Ramos (cell line): Measurements from ENCODE around the gene SPIN3.
"Not testable (repeated sequence)": the region's sequence is repeated elsewhere in the genome, so short reads cannot be mapped to it uniquely, and the experiment has no call there.

Source experiments
- in situ Hi-C: fragments of 300-500 bp; cut with MboI; formaldehyde crosslinking; loops from one replicate; pipeline ENCODE4 v1.14.3; 2022; ENCODE audit warnings: low sequenced_read_pairs; ENCODE audit not compliant: unreplicated experiment

The SPIN3 gene

GRCh38 chrX:56995271-56995994, at the start of gene SPIN3:
Gene SPIN3 (minus strand): TSS chrX:56995541. CDS start chrX:56994947, 594 bp downstream.
- in situ Hi-C loops: no loop called here

- in situ Hi-C loops: no loop called here
Observed at GRCh38 chrX:57044245-57044644, 48.9 kb upstream of the SPIN3 start.

GRCh38 chrX:57037265-57037664, 41.9 kb upstream of the SPIN3 start:
- in situ Hi-C loops: not testable (repeated sequence)

- in situ Hi-C loops: no loop called here
Observed at GRCh38 chrX:56994375-56995270, 718 bp downstream of the SPIN3 start.

GRCh38 chrX:56987741-56988140, 7.6 kb downstream of the SPIN3 start:
- in situ Hi-C loops: no loop called here

- in situ Hi-C loops: no loop called here
Observed at GRCh38 chrX:56986138-56986537, 9.2 kb downstream of the SPIN3 start.

- in situ Hi-C loops: no loop called here
Observed at GRCh38 chrX:56978172-56978571, 17.2 kb downstream of the SPIN3 start.

GRCh38 chrX:56975611-56976010, 19.7 kb downstream of the SPIN3 start:
- in situ Hi-C loops: no loop called here

DNA sequence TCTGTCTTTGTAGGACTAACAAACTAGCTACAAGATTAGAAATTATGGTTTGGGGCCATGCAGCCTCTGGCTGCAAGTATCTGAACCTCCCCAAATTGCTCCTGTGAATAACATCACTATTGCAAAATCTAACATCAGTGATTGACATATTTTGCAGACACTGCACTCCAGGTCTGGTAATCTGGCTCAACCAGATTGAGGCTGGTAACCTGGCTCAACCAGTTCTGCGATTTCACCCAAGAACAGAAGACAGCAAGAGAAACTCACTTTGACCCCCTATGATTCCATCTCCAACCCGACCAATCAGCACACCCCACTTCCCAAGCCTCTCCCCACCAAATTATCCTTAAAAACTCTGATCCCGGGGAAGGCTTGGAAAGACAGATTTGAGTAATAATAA, 20.9 kb downstream of the SPIN3 start:
- in situ Hi-C loops: no loop called here

GRCh38 chrX:56969559-56969958, 25.8 kb downstream of the SPIN3 start:
- in situ Hi-C loops: no loop called here

- in situ Hi-C loops: no loop called here
Observed at GRCh38 chrX:56968980-56969379, 26.4 kb downstream of the SPIN3 start.

- in situ Hi-C loops: no loop called here
Observed at GRCh38 chrX:56963377-56963776, 32.0 kb downstream of the SPIN3 start.

DNA sequence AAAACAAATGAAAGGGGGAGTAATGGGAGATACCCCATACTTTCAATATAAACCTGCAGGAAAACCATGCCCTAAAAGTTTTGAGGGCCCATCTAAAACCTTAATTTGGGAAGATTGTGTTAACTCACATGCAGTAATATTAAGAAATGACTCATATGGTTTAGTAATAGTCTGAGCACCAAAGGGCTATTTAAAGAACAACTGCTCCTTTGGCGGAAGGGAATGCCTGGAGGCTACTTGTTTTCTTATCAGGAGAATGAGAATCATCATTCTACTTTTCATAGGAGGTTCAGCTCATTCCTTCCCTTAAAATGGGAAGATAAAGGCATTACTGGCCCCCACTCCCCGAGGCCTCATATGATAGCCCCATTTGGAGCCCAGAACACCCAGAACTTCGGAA, 47.6 kb downstream of the SPIN3 start:
- in situ Hi-C loops: no loop called here

DNA sequence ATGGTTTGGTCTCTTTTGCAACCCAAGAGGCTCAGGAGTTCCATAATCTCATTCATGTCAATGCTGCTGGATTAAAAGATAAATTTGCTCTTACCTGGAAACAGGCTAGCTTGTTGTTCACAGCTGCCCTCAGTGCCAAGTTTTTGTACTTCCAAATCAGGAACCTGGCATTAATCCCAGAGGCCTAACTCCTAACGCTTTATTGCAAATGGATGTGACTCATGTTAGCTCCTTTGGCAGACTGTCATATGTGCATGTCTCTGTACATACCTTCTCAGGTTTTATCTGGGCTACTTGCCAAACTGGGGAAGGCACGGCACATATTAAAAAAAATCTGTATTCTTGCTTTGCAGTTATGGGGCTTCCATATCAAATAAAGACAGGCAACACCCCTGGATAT, 49.1 kb downstream of the SPIN3 start:
- in situ Hi-C loops: not testable (repeated sequence)

- in situ Hi-C loops: not testable (repeated sequence)
Observed at GRCh38 chrX:56945226-56945625, 50.1 kb downstream of the SPIN3 start.

- in situ Hi-C loops: no loop called here
Observed at GRCh38 chrX:56943264-56943663, 52.1 kb downstream of the SPIN3 start.
